Measurements from ENCODE around the gene TCF7L1. TPM values are rescaled to one million over a fixed set of nuclear protein-coding genes. Genes with fewer than 3 reads are reported as not detected.

The TCF7L1 gene
- polyA plus RNA-seq, 1 experiment: 3.2 TPM

DNA sequence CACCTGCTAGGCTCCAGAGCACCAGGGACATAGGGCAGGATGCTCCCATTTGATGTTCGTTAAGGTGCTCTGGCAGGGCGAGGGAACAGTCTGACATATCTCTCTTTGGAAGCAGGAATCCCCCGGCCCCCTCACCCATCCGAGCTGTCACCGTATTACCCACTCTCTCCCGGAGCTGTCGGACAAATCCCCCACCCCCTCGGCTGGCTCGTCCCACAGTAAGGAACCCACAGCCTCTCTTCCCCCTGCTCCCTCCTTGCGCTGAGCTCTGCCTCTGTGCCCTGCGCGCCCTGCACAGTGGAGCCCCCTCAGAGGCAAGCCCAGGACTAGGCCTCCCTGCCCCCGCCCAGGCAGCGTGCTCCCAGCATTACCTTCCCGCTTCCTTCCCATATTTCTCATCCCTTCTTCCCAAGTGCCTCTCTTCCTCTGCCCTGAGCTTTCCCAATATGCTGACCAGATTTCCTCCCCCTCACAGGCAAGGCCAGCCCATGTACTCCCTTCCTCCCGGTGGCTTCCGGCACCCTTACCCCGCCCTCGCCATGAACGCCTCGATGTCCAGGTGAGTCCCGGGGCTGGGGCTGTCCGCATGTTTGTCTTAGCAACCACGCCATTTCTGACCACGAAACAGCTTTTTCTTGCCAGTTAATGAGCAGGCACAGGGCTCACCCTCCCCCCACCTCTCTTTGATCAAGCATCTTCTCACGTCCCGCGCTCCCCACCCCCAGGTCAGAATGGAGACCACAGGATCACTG lies 170.8 kb downstream of the TCF7L1 start:
- peaks cover 18% of the 10 kb centered on the region for H3K36me3 ChIP-seq (ENCODE audit: control insufficient read depth, insufficient read depth, low read length)
- no peaks in the 10 kb centered on the region for H3K27me3 ChIP-seq (ENCODE audit: control insufficient read depth, insufficient read depth, low read length)
- CTCF ChIA-PET: interaction anchor here (0.9 to 11.1 kb wide), 2 partner anchors 18 to 237 kb away, joined by 3 to 195 read pairs; no protein-coding TSS in a partner anchor
- no peak for DNase-seq (ENCODE audit: low read depth)
- H3K4me3 ChIP-seq (ENCODE audit: low read depth, low read length): no peak overlapping the region
- TF ChIP-seq, protein P1, sequence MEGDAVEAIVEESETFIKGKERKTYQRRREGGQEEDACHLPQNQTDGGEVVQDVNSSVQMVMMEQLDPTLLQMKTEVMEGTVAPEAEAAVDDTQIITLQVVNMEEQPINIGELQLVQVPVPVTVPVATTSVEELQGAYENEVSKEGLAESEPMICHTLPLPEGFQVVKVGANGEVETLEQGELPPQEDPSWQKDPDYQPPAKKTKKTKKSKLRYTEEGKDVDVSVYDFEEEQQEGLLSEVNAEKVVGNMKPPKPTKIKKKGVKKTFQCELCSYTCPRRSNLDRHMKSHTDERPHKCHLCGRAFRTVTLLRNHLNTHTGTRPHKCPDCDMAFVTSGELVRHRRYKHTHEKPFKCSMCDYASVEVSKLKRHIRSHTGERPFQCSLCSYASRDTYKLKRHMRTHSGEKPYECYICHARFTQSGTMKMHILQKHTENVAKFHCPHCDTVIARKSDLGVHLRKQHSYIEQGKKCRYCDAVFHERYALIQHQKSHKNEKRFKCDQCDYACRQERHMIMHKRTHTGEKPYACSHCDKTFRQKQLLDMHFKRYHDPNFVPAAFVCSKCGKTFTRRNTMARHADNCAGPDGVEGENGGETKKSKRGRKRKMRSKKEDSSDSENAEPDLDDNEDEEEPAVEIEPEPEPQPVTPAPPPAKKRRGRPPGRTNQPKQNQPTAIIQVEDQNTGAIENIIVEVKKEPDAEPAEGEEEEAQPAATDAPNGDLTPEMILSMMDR (IDR thresholded peaks at IDR 0.05; ENCODE audit: insufficient read depth, low read depth, low read length): no peak
- POLR2A ChIA-PET: no interaction called here

DNA sequence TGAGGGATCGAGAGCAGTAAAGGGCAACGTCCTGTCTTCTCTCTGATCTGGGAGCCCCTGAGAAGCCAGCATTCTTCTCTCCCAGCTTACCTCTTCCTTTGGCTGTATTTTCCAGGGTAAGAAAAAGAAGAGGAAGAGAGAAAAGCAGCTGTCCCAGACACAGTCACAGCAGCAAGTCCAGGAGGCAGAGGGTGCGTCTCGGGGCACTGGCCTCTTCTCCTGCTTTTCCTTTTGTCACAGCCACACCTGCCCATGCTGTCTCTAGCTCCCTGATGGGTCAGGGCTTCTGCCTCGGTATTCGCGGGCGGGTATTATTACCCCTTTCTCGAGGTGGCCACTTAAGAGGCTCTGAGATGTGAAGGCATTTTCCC lies 174.3 kb downstream of the TCF7L1 start:
- TF ChIP-seq, protein P1 (IDR thresholded peaks at IDR 0.05; ENCODE audit: insufficient read depth, low read depth, low read length): no peak
- Histone ChIP-seq H3K27me3 (ENCODE audit: control insufficient read depth, insufficient read depth, low read length) (no peaks in the 10 kb centered on the region), H3K36me3 (ENCODE audit: control insufficient read depth, insufficient read depth, low read length) (peaks cover 19% of the 10 kb centered on the region), H3K4me3 (ENCODE audit: low read depth, low read length) (no peak overlapping the region)
- no peak for DNase-seq (ENCODE audit: low read depth)
- CTCF ChIA-PET: interaction anchor here (1.0 to 4.6 kb wide), 2 partner anchors 9 to 240 kb away, joined by 3 to 23 read pairs; no protein-coding TSS in a partner anchor
- POLR2A ChIA-PET: no interaction called here

DNA sequence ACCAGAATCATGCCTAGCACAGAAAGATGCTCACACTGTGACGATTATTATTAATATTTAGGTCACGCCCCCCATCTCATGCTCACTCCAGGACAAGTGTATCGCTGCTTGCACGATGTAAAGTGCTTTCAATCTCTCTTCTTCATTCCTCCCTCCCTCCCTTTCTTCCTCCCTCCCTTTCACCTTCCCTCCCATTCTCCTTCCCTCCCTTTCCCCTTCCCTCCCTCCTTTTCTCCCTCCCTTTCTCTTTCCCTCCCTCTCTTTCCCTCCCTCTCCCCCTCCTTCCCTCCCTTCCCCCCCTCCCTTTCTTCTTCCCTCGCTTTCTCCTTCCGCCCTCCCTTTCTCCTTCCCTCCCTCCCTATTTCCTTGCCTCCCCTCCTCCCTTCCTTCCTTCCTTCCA lies 175.0 kb downstream of the TCF7L1 start:
- H3K4me3 ChIP-seq (ENCODE audit: low read depth, low read length): no peak overlapping the region
- CTCF ChIA-PET: interaction anchor here (1.1 to 4.6 kb wide), 4 partner anchors 8 to 241 kb away, joined by 3 to 23 read pairs (median 11); no protein-coding TSS in a partner anchor
- POLR2A ChIA-PET: no interaction called here

DNA sequence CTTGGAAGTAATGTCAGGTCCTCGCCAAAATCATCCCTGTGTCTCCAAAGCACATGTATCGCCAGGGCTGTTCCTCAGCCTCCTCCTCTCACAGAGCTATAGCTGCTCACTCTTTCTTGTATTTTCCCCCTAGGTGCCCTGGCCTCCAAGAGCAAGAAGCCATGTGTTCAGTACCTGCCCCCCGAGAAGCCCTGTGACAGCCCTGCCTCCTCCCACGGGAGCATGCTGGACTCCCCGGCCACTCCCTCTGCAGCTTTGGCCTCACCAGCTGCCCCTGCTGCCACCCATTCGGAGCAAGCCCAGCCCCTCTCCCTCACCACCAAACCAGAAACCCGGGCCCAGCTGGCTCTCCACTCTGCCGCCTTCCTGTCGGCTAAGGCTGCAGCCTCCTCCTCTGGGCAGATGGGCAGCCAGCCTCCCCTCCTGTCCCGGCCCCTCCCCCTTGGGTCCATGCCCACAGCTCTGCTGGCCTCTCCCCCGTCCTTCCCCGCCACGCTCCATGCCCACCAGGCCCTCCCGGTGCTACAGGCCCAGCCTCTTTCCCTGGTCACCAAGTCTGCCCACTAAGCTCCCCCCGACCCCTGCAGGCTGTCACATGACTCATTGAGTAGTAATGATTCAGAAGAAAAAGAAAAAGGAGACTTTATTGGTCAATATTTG lies 175.8 kb downstream of the TCF7L1 start:
- no peak for DNase-seq (ENCODE audit: low read depth)
- Histone ChIP-seq H3K36me3 (ENCODE audit: control insufficient read depth, insufficient read depth, low read length) (peaks cover 23% of the 10 kb centered on the region), H3K4me3 (ENCODE audit: low read depth, low read length) (no peak overlapping the region), H3K27me3 (ENCODE audit: control insufficient read depth, insufficient read depth, low read length) (no peaks in the 10 kb centered on the region)
- TF ChIP-seq, protein P1 (IDR thresholded peaks at IDR 0.05; ENCODE audit: insufficient read depth, low read depth, low read length): no peak
- ChIA-PET POLR2A (interaction anchor here (0.8 kb wide), 1 partner anchor 243 kb away, joined by 3 read pairs; no protein-coding TSS in a partner anchor), CTCF (interaction anchor here (0.7 to 4.6 kb wide), 6 partner anchors 9 to 243 kb away, joined by 3 to 23 read pairs (median 4); no protein-coding TSS in a partner anchor)

More for the DNA sequence above, 175.0 kb downstream of the TCF7L1 start:
- TF ChIP-seq, protein P1 (IDR thresholded peaks at IDR 0.05; ENCODE audit: insufficient read depth, low read depth, low read length): no peak
- peaks cover 19% of the 10 kb centered on the region for H3K36me3 ChIP-seq (ENCODE audit: control insufficient read depth, insufficient read depth, low read length)
- DNase-seq (ENCODE audit: low read depth): no peak
- H3K27me3 ChIP-seq (ENCODE audit: control insufficient read depth, insufficient read depth, low read length): no peaks in the 10 kb centered on the region

DNA sequence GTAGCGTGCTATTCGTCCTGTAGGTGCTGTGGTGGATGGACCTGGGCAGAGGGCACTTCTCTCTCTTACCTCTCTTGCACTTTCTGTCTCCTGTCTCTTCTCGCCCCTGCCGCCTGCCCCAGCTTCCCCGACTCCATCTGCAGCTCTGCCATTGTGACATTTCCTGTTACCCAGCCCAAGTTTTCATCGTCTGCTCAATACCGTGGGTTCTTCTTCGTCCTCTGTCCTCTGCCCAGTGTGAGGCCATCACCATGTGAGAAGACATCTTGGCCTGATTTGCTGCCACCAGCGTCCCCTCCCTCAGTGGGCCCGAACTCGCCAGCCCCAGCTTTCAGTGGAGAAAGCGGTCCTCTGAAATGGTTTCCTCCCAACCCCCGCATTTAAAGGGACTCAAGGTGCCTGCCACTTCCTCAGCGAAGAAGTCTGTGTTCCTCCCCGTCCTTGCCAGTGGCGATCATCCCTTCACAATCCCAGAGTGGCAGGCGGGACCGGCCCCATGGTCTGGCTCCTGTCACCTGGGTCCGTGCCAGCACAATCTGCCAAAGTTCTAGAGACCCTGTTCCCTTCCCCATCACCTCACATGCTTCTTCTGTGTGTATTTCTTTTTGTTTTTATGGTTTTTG lies 176.6 kb downstream of the TCF7L1 start:
- CTCF ChIA-PET: interaction anchor here (0.7 to 4.6 kb wide), 5 partner anchors 8 to 242 kb away, joined by 3 to 23 read pairs (median 4); no protein-coding TSS in a partner anchor

More for the DNA sequence above, 176.6 kb downstream of the TCF7L1 start:
- Histone ChIP-seq H3K27me3 (ENCODE audit: control insufficient read depth, insufficient read depth, low read length) (no peaks in the 10 kb centered on the region), H3K4me3 (ENCODE audit: low read depth, low read length) (no peak overlapping the region), H3K36me3 (ENCODE audit: control insufficient read depth, insufficient read depth, low read length) (peaks cover 26% of the 10 kb centered on the region)
- DNase-seq (ENCODE audit: low read depth): no peak
- POLR2A ChIA-PET: interaction anchor here (0.8 kb wide), 1 partner anchor 244 kb away, joined by 3 read pairs; no protein-coding TSS in a partner anchor
- TF ChIP-seq, protein P1 (IDR thresholded peaks at IDR 0.05; ENCODE audit: insufficient read depth, low read depth, low read length): no peak
